GM12865 (cell line): Measurements from ENCODE around the gene PRSS53.

ENCODE experiments used
- DNase-seq: peaks from one replicate; pipeline ENCODE4 v3.0.0; 2010; ENCODE audit warnings: low read depth
- H3K4me3 ChIP-seq: 2 replicates; pipeline ENCODE4 v1.5.1; 2011; ENCODE audit warnings: mild to moderate bottlenecking, low read depth, low read length, control low read depth
- TF ChIP-seq, protein P1 (sequence below): IDR thresholded peaks from 2 replicates; pipeline ENCODE4 v1.5.1; 2011; ENCODE audit warnings: low read length, control low read depth, low read depth, inconsistent platforms; ENCODE audit not compliant: insufficient read depth; ENCODE audit errors: missing control alignments

PRSS53 gene

DNA sequence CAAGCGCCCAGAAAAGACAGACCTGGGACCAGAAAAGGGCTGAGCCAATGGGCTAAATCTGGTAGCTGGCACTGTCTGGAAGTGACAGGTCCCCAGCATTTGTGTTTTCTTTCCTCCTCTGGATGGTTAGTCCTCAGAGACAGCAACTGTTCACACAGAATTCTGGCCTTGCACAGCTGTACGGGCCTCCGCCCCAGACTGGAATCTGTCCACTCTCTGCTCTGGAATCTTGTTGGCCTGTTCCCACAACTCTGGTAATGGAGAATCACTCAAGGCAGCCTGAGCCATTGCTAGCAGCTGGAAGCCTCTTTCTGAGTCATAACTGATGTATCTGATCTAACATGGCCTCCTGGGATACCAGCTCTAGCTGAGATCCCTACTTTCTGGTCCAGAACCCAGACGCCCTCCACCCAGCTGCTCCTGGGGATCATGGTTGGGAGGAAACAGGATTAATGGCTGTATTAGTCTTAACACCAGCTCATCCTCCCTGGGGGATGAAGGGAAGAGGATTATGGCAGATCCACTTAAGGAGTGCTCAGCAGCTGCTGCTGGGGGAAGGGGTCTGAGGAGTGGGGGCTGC is 23.8 kb downstream of the PRSS53 start:
- H3K4me3 ChIP-seq, result no peak overlapping the region
- no peak for DNase-seq
- TF ChIP-seq, protein P1, sequence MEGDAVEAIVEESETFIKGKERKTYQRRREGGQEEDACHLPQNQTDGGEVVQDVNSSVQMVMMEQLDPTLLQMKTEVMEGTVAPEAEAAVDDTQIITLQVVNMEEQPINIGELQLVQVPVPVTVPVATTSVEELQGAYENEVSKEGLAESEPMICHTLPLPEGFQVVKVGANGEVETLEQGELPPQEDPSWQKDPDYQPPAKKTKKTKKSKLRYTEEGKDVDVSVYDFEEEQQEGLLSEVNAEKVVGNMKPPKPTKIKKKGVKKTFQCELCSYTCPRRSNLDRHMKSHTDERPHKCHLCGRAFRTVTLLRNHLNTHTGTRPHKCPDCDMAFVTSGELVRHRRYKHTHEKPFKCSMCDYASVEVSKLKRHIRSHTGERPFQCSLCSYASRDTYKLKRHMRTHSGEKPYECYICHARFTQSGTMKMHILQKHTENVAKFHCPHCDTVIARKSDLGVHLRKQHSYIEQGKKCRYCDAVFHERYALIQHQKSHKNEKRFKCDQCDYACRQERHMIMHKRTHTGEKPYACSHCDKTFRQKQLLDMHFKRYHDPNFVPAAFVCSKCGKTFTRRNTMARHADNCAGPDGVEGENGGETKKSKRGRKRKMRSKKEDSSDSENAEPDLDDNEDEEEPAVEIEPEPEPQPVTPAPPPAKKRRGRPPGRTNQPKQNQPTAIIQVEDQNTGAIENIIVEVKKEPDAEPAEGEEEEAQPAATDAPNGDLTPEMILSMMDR, result no peak

DNA sequence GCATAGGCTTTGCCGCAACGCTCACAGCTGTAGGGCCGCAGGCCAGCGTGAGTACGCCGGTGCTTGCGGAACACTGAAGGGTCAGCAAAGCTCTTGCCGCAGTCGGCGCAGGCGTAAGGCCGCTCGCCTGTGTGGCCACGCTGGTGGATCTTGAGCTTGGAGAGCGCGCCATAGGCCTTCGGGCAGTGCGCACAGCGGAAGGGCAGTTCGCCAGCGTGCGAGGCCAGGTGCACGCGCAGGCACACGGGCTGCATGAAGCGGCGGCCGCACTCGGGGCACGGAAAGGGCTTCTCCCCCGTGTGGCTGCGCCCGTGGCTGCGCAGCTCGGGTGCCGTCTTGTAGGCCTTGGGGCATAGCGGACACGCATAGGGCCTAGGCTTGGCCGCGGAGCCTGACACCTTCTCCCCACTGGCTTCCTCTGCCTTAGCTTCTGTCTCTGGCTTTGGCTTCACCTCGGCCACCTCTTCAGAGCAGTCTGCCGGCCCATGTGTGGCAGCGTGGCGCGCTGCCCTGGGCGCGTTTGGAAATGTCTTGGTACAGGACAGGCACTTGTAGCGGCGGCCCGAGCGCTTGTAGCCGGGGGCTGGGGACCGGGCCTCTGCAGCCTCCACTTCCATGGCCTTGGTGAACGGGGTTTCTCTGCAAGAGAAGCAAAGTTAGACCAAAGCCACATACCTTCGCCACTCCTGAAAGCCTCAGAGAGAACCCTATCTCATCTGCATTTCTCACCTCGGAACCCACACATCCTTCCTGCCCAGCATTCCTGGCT is 24.7 kb downstream of the PRSS53 start:
- H3K4me3 ChIP-seq, result no peak overlapping the region
- no peak for DNase-seq
- TF ChIP-seq, protein P1, result no peak

DNA sequence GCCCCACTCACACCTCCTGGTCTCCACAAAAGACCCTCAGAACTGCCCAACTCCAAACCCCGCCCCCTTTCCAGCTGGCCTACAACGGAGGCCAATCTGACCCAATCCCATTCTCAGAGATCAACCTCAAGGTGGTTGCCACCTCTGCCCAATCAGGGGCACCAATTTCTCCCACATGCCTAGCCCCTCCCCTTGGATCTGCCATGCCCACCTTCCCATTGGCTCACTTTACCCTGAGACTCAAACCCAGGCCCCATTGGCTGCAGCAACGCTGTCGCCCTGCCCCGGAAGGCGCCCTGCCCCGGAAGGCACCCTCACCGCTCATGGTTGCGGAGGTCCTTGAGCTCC is 25.3 kb downstream of the PRSS53 start:
- DNase-seq, result no peak
- no peak overlapping the region for H3K4me3 ChIP-seq
- TF ChIP-seq, protein P1, result no peak

DNA sequence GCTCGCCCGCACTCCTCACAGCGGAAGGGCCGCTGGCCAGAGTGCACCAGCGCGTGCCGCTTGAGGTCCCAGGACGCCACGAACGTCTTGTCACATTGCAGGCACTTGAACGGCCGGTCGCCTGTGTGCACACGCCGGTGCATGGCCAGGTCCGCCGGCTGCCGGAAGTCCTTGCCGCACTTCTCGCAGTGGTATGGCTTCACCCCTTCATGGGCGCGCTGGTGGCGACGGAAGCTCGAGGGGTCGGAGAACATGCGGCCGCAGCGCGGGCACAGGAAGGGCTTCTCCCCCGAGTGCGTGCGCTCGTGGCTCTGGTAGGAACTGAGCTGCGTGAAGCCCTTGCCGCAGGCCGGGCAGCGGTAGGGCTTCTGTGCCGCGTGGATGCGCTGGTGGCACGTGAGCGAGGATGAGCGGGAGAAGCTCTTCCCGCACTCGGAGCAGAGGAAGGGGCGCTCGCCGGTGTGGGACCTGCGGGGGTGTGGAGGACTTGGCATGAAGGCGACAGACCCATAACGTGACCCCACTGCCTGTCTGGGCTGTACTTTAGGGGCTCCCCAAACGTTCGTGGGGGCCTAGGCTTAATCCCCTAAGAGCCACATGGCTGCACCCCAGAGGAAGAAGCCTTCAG is 26.8 kb downstream of the PRSS53 start:
- no peak overlapping the region for H3K4me3 ChIP-seq
- no peak for DNase-seq
- TF ChIP-seq, protein P1, result no peak

DNA sequence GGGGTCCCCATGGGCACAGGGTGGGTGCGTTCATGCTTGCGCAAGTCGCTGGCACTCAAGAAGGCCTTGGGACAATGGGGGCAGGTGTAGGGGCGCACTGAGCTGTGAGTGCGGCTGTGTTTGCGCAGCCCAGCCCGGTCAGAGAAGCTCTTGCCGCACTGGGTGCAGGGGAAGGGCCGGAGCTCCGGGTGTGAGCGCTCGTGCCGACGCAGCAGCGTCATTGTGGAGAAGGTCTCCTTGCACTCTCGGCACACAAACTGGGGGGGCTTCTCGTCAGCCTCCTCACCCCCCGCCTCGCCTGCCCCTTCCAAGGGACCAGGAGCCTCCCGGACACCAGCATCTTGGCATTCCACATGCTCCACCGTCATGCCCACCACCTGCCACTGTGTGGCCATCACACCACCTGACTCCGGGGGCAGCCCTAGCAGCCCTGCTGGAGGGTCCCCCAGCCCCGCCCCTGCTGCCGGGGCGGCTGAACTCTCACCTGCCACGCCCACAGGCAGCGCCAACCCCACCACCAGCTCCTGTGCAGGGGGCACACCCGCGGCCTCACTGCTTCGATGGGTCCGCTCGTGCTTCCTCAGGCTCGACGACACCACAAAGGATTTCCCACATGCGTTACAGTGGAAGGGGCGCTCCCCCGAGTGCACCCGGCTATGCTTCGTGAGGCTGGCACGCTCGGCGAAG is 27.5 kb downstream of the PRSS53 start:
- TF ChIP-seq, protein P1, result no peak
- no peak for DNase-seq
- no peak overlapping the region for H3K4me3 ChIP-seq

DNA sequence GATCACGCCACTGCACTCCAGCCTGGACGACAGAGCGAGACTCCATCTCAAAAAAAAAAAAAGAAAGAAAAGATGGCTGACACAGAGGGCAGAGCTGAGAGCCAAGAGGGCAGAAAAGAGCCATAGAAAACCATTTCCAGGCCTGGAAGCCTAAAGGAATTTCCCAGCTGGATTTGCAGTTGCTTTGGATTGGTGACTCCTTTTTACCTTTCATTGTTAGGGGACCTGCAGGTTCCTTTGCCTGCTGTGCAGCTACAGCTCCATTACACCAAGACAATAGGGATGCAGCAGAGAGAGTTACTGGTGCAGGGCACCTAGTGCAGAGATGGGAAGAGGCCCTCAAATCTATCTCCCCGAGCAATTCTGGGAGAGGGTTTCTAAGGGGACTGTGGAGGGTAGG is 33.1 kb downstream of the PRSS53 start:
- TF ChIP-seq, protein P1, result no peak
- H3K4me3 ChIP-seq, result no peak overlapping the region
- no peak for DNase-seq
